NOMO-1 treated with DMSO at 0.1 percent for 48 hours (cell line): ENCODE measurements around the gene RETREG1.
"Not testable (repeated sequence)": the region's sequence is repeated elsewhere in the genome, so short reads cannot be mapped to it uniquely, and the experiment has no call there.

Source experiments
- DNase-seq: peaks from one replicate; lab custom pipeline; 2025; ENCODE audit not compliant: unreplicated experiment; lab: John Stamatoyannopoulos, UW

The RETREG1 gene

GRCh38 chr5:16557477-16557876, 59.3 kb downstream of the RETREG1 start:
- no peak for DNase-seq

GRCh38 chr5:16554110-16554509, 62.7 kb downstream of the RETREG1 start:
- DNase-seq: no peak

GRCh38 chr5:16552666-16553343, 64.0 kb downstream of the RETREG1 start:
- peak; percentile 71 for DNase-seq

- DNase-seq: no peak
Measured at GRCh38 chr5:16551628-16552027, 65.2 kb downstream of the RETREG1 start.

GRCh38 chr5:16550316-16550952, 66.4 kb downstream of the RETREG1 start:
- DNase-seq: peak; percentile 78

- DNase-seq: no peak
Measured at GRCh38 chr5:16549491-16550206, 67.1 kb downstream of the RETREG1 start.

- DNase-seq: no peak
Measured at GRCh38 chr5:16548812-16549211, 68.0 kb downstream of the RETREG1 start.

GRCh38 chr5:16548115-16548514, 68.7 kb downstream of the RETREG1 start:
- DNase-seq: no peak

GRCh38 chr5:16547200-16547842, 69.5 kb downstream of the RETREG1 start:
- no peak for DNase-seq

- no peak for DNase-seq
Measured at GRCh38 chr5:16546732-16547131, 70.1 kb downstream of the RETREG1 start.

- DNase-seq: no peak
Measured at GRCh38 chr5:16544607-16545374, 72.0 kb downstream of the RETREG1 start.

- not testable (repeated sequence) for DNase-seq
Measured at GRCh38 chr5:16543206-16543605, 73.6 kb downstream of the RETREG1 start.

GRCh38 chr5:16542236-16542635, 74.6 kb downstream of the RETREG1 start:
- DNase-seq: no peak

GRCh38 chr5:16541592-16541991, 75.2 kb downstream of the RETREG1 start:
- not testable (repeated sequence) for DNase-seq

GRCh38 chr5:16540421-16540820, 76.4 kb downstream of the RETREG1 start:
- no peak for DNase-seq

GRCh38 chr5:16539169-16539666, 77.6 kb downstream of the RETREG1 start:
- no peak for DNase-seq

GRCh38 chr5:16538006-16538405, 78.8 kb downstream of the RETREG1 start:
- no peak for DNase-seq

- DNase-seq: no peak
Measured at GRCh38 chr5:16536818-16537217, 80.0 kb downstream of the RETREG1 start.

- no peak for DNase-seq
Measured at GRCh38 chr5:16536246-16536645, 80.6 kb downstream of the RETREG1 start.

GRCh38 chr5:16534280-16534679, 82.5 kb downstream of the RETREG1 start:
- no peak for DNase-seq
